ENCODE data around the gene NT5DC1. TPM values are rescaled to one million over a fixed set of nuclear protein-coding genes. Genes with fewer than 3 reads are reported as not detected.

NT5DC1 gene
- total RNA-seq, 6 experiments from 2014 or later = 24.8 to 35.3 (median 31.9) TPM

GRCh38 chr6:116175344-116175743 lies 74.7 kb downstream of the NT5DC1 start:
- no peak for TF ChIP-seq CTCF (IDR thresholded peaks at IDR 0.05)
- no peaks in the 10 kb centered on the region for H3K4me1 Mint-ChIP-seq (ENCODE audit: low read depth)
- no peak overlapping the region for H3K4me3 Mint-ChIP-seq

GRCh38 chr6:116176596-116176995 lies 75.9 kb downstream of the NT5DC1 start:
- H3K36me3 Mint-ChIP-seq (ENCODE audit: low read depth) = peaks cover 21% of the 10 kb centered on the region
- peaks cover 10% of the 10 kb centered on the region for H3K9me3 Mint-ChIP-seq
- no peaks in the 10 kb centered on the region for H3K4me1 Mint-ChIP-seq (ENCODE audit: low read depth)
- no peaks in the 10 kb centered on the region; the same call in 1 of the 2 replicates for H3K27me3 Mint-ChIP-seq (ENCODE audit: insufficient read depth)
- no peak for DNase-seq
- no peak overlapping the region for H3K27ac Mint-ChIP-seq
- H3K4me3 Mint-ChIP-seq = no peak overlapping the region
- no peak for TF ChIP-seq CTCF (IDR thresholded peaks at IDR 0.05)

More at GRCh38 chr6:116175344-116175743, 74.7 kb downstream of the NT5DC1 start:
- no peak for DNase-seq
- Mint-ChIP-seq H3K27ac (no peak overlapping the region), H3K27me3 (ENCODE audit: insufficient read depth) (no peaks in the 10 kb centered on the region; the same call in 1 of the 2 replicates), H3K9me3 (peaks cover 10% of the 10 kb centered on the region), H3K36me3 (ENCODE audit: low read depth) (peaks cover 21% of the 10 kb centered on the region)

- Mint-ChIP-seq H3K36me3 (ENCODE audit: low read depth) (peaks cover 24% of the 10 kb centered on the region), H3K27me3 (ENCODE audit: insufficient read depth) (no peaks in the 10 kb centered on the region), H3K9me3 (peaks cover 6% of the 10 kb centered on the region), H3K4me1 (ENCODE audit: low read depth) (no peaks in the 10 kb centered on the region), H3K4me3 (no peak overlapping the region), H3K27ac (no peak overlapping the region)
- no peak for TF ChIP-seq CTCF (IDR thresholded peaks at IDR 0.05)
- DNase-seq = no peak
Measured at GRCh38 chr6:116180375-116180774, 79.7 kb downstream of the NT5DC1 start.

- TF ChIP-seq CTCF (IDR thresholded peaks at IDR 0.05) = no peak
- no peaks in the 10 kb centered on the region for H3K9me3 Mint-ChIP-seq
- H3K4me1 Mint-ChIP-seq (ENCODE audit: low read depth) = peaks cover 19% of the 10 kb centered on the region
- H3K27ac Mint-ChIP-seq = no peak overlapping the region
- no peak overlapping the region for H3K4me3 Mint-ChIP-seq
- peaks cover 7% of the 10 kb centered on the region for H3K36me3 Mint-ChIP-seq (ENCODE audit: low read depth)
- no peaks in the 10 kb centered on the region for H3K27me3 Mint-ChIP-seq (ENCODE audit: insufficient read depth)
- DNase-seq = no peak
Measured at GRCh38 chr6:116189472-116189871, 88.8 kb downstream of the NT5DC1 start.

GRCh38 chr6:116190550-116190949 lies 89.9 kb downstream of the NT5DC1 start:
- no peak for TF ChIP-seq CTCF (IDR thresholded peaks at IDR 0.05)
- no peak overlapping the region for H3K27ac Mint-ChIP-seq
- H3K9me3 Mint-ChIP-seq = no peaks in the 10 kb centered on the region
- H3K4me3 Mint-ChIP-seq = no peak overlapping the region
- H3K27me3 Mint-ChIP-seq (ENCODE audit: insufficient read depth) = no peaks in the 10 kb centered on the region
- H3K4me1 Mint-ChIP-seq (ENCODE audit: low read depth) = peaks cover 22% of the 10 kb centered on the region
- DNase-seq = peak; percentile 48
- peaks cover 7% of the 10 kb centered on the region for H3K36me3 Mint-ChIP-seq (ENCODE audit: low read depth)

GRCh38 chr6:116191881-116192280 lies 91.2 kb downstream of the NT5DC1 start:
- H3K4me1 Mint-ChIP-seq (ENCODE audit: low read depth) = peaks cover 32% of the 10 kb centered on the region
- H3K27ac Mint-ChIP-seq = no peak overlapping the region
- no peak for TF ChIP-seq CTCF (IDR thresholded peaks at IDR 0.05)
- H3K4me3 Mint-ChIP-seq = no peak overlapping the region
- no peaks in the 10 kb centered on the region for H3K9me3 Mint-ChIP-seq
- no peak for DNase-seq
- H3K27me3 Mint-ChIP-seq (ENCODE audit: insufficient read depth) = peaks cover 3% of the 10 kb centered on the region; the same call in 1 of the 2 replicates
- H3K36me3 Mint-ChIP-seq (ENCODE audit: low read depth) = peaks cover under 1% of the 10 kb centered on the region
